Neuronal stem cell (in vitro differentiated cells): ENCODE results near the gene LYVE1.

Experiments
- DNase-seq: peaks from one replicate; pipeline ENCODE4 v3.0.0-alpha.2; 2013; ENCODE audit warnings: low spot score
- H2AFZ ChIP-seq: one replicate; pipeline ENCODE4 v1.6.1; 2013; ENCODE audit warnings: mild to moderate bottlenecking, low read length, inconsistent platforms
- H2AK5ac ChIP-seq: 2 replicates; pipeline ENCODE4 v1.6.1; 2013; ENCODE audit warnings: low read depth, mild to moderate bottlenecking, inconsistent platforms, low read length, moderate library complexity, mixed read lengths
- H2BK120ac ChIP-seq: 2 replicates; pipeline ENCODE4 v1.6.1; 2013; ENCODE audit warnings: low read depth, mild to moderate bottlenecking, inconsistent platforms, low read length, moderate library complexity, mixed read lengths
- H2BK12ac ChIP-seq: one replicate; pipeline ENCODE4 v1.6.1; 2013; ENCODE audit warnings: low read length, inconsistent platforms
- H2BK15ac ChIP-seq: 2 replicates; pipeline ENCODE4 v1.6.1; 2013; ENCODE audit warnings: mild to moderate bottlenecking, low read length, inconsistent platforms, mixed read lengths
- H2BK5ac ChIP-seq: one replicate; pipeline ENCODE4 v1.6.1; 2013; ENCODE audit warnings: inconsistent platforms, mild to moderate bottlenecking, low read length, moderate library complexity
- H3K14ac ChIP-seq: one replicate; pipeline ENCODE4 v1.6.1; 2013; ENCODE audit warnings: low read length, inconsistent platforms
- H3K18ac ChIP-seq: 2 replicates; pipeline ENCODE4 v1.6.1; 2013; ENCODE audit warnings: low read length, inconsistent platforms
- H3K23ac ChIP-seq: 2 replicates; pipeline ENCODE4 v1.6.1; 2013; ENCODE audit warnings: low read depth, mild to moderate bottlenecking, mixed read lengths, low read length, inconsistent platforms; ENCODE audit not compliant: poor library complexity
- H3K27ac ChIP-seq: replicated peaks from 3 replicates; pipeline ENCODE4 v1.5.1; 2013; ENCODE audit warnings: low read length, inconsistent platforms
- H3K27me3 ChIP-seq, 3 experiments: 2 replicates each; pipeline ENCODE4 v1.6.1; 2013; ENCODE audit warnings: low read length in 3 of 3, mild to moderate bottlenecking in 2 of 3, inconsistent platforms in 1 of 3, low read depth in 1 of 3, mixed read lengths in 1 of 3, moderate library complexity in 1 of 3; ENCODE audit not compliant: control insufficient read depth in 3 of 3, insufficient read depth in 3 of 3
- H3K36me3 ChIP-seq, 2 donors: replicated peaks in 1 of 2; 2 replicates each; pipeline ENCODE4 v1.6.1; 2013; ENCODE audit warnings: low read length in 2 of 2; ENCODE audit not compliant: control insufficient read depth in 2 of 2, insufficient read depth in 2 of 2
- H3K4ac ChIP-seq: 2 replicates; pipeline ENCODE4 v1.6.1; 2013; ENCODE audit warnings: inconsistent platforms, mild to moderate bottlenecking, low read length, moderate library complexity
- H3K4me1 ChIP-seq, 2 donors: 1 replicate in 1 of 2; 2 replicates in 1 of 2; pipeline ENCODE4 v1.6.1; 2013; ENCODE audit warnings: low read length in 2 of 2, low read depth in 1 of 2; ENCODE audit not compliant: control insufficient read depth in 2 of 2, insufficient read depth in 1 of 2
- H3K4me2 ChIP-seq: one replicate; pipeline ENCODE4 v1.6.1; 2013; ENCODE audit warnings: mild to moderate bottlenecking, low read length, inconsistent platforms; ENCODE audit not compliant: insufficient read depth, poor library complexity, severe bottlenecking
- H3K4me3 ChIP-seq, 2 donors: 2 replicates each; pipeline ENCODE4 v1.5.1; 2013; ENCODE audit warnings: low read length in 2 of 2, mild to moderate bottlenecking in 2 of 2, inconsistent platforms in 1 of 2, moderate library complexity in 1 of 2
- H3K79me1 ChIP-seq: one replicate; pipeline ENCODE4 v1.6.1; 2013; ENCODE audit warnings: low read depth, mild to moderate bottlenecking, inconsistent platforms, low read length, moderate library complexity
- H3K9ac ChIP-seq: one replicate; pipeline ENCODE4 v1.6.1; 2013; ENCODE audit warnings: mild to moderate bottlenecking, low read depth, low read length, inconsistent platforms; ENCODE audit not compliant: poor library complexity
- H3K9me3 ChIP-seq, 2 donors: replicated peaks in 1 of 2; 2 replicates each; pipeline versions ENCODE3 to v1.6.1; 2013; ENCODE audit warnings: low read length in 2 of 2, mild to moderate bottlenecking in 2 of 2, inconsistent platforms in 1 of 2, low read depth in 1 of 2, mixed read lengths in 1 of 2, moderate library complexity in 1 of 2; ENCODE audit not compliant: control insufficient read depth in 2 of 2, insufficient read depth in 1 of 2
- H4K8ac ChIP-seq: one replicate; pipeline ENCODE4 v1.6.1; 2013; ENCODE audit warnings: low read depth, mild to moderate bottlenecking, inconsistent platforms, low read length, moderate library complexity
- H4K91ac ChIP-seq: one replicate; pipeline ENCODE4 v1.6.1; 2013; ENCODE audit warnings: low read length, low read depth, mild to moderate bottlenecking, inconsistent platforms; ENCODE audit not compliant: poor library complexity
- WGBS, 2 donors: extraction: QIAGEN DNeasy Blood & Tissue Kit; methylation state at CpG; one replicate each; pipeline ENCODE4 v1.1.7; 2013; ENCODE audit warnings: missing lambda C conversion rate in 2 of 2, mixed read lengths in 1 of 2; ENCODE audit not compliant: insufficient read length in 2 of 2, insufficient replicate concordance in 1 of 2; ENCODE audit errors: extremely low coverage in 2 of 2; 5-methylcytosine and 5-hydroxymethylcytosine counted together

Gene LYVE1

GRCh38 chr11:10566257-10566957, 2.1 kb downstream of the LYVE1 start:
- WGBS, 2 donors: no CpG with 5 or more reads among the region's 6 CpGs
- no peak for DNase-seq

GRCh38 chr11:10565493-10565892, 3.0 kb downstream of the LYVE1 start:
- no peak overlapping the region for H2AFZ ChIP-seq
- peaks cover 0 to 8% (median 0%) of the 10 kb centered on the region in 3 experiments for H3K27me3 ChIP-seq
- H3K9ac ChIP-seq: no peak overlapping the region
- H3K14ac ChIP-seq: no peak overlapping the region
- no peak overlapping the region for H3K4ac ChIP-seq
- no peak overlapping the region for H2AK5ac ChIP-seq
- no peak overlapping the region for H4K91ac ChIP-seq
- H3K23ac ChIP-seq: no peak overlapping the region
- no peak overlapping the region for H4K8ac ChIP-seq
- H3K4me2 ChIP-seq: no peak overlapping the region
- H3K4me3 ChIP-seq: no peak overlapping the region
- H2BK15ac ChIP-seq: no peak overlapping the region
- no peaks in the 10 kb centered on the region for H3K79me1 ChIP-seq
- H3K9me3 ChIP-seq: no peaks in the 10 kb centered on the region
- no CpG with 5 or more reads among the region's 4 CpGs for WGBS, 2 donors
- H3K18ac ChIP-seq: no peak overlapping the region
- no peak overlapping the region for H2BK12ac ChIP-seq
- H3K27ac ChIP-seq: no peak overlapping the region
- H3K4me1 ChIP-seq: peaks cover 2% of the 10 kb centered on the region in 2 donors
- H3K36me3 ChIP-seq: no peaks in the 10 kb centered on the region
- H2BK5ac ChIP-seq: no peak overlapping the region
- DNase-seq: no peak
- no peak overlapping the region for H2BK120ac ChIP-seq

More at GRCh38 chr11:10566257-10566957, 2.1 kb downstream of the LYVE1 start:
- Histone ChIP-seq H3K27me3 (peaks cover 0 to 5% (median 0%) of the 10 kb centered on the region in 3 experiments), H3K4me1 (peaks cover 2% of the 10 kb centered on the region in 2 donors), H3K23ac (no peak overlapping the region), H2AK5ac (no peak overlapping the region), H4K91ac (no peak overlapping the region), H3K4me2 (no peak overlapping the region), H3K9me3 (no peaks in the 10 kb centered on the region), H3K79me1 (no peaks in the 10 kb centered on the region), H2BK5ac (no peak overlapping the region), H3K4me3 (no peak overlapping the region), H2BK12ac (no peak overlapping the region), H3K27ac (no peak overlapping the region), H2BK15ac (no peak overlapping the region), H2BK120ac (no peak overlapping the region), H2AFZ (no peak overlapping the region), H4K8ac (no peak overlapping the region), H3K36me3 (no peaks in the 10 kb centered on the region), H3K18ac (no peak overlapping the region), H3K4ac (no peak overlapping the region), H3K14ac (no peak overlapping the region), H3K9ac (no peak overlapping the region)

DNA sequence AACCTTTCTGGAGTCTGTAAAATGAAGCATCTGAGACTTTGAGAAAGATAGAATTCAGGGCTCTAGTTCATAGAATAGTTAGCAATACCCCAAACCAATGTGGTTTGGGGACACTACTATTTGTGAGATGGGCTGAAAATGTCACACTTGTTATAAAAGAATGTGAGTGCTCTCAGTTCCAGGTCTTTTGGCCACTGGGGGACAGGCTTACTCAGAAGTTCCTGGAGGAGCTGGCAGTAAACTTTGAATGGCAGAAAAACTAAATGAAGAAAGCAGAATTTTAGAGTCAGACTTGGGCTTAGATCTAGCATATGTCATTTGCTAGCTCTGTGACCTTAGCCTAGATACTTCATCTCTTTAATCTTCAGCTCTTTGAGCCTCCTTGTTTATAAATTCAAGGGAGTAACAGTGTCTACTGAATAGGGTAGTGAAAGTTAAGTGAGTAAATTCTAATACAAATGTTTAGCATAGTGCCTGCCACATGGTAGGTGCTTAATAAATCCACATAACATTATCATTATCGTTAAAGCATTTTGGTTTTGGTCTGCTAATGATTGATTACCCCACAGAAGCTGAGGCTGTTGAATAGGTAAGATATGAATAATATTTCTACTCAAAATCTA, 3.7 kb downstream of the LYVE1 start:
- Histone ChIP-seq H2BK120ac (no peak overlapping the region), H3K4me1 (peaks cover 2% of the 10 kb centered on the region in 2 donors), H3K4me3 (no peak overlapping the region), H3K9ac (no peak overlapping the region), H4K91ac (no peak overlapping the region), H3K4ac (no peak overlapping the region), H2BK5ac (no peak overlapping the region), H3K23ac (no peak overlapping the region), H3K36me3 (no peaks in the 10 kb centered on the region), H2AFZ (no peak overlapping the region), H3K14ac (no peak overlapping the region), H3K27ac (no peak overlapping the region), H2BK12ac (no peak overlapping the region), H4K8ac (no peak overlapping the region), H3K79me1 (no peaks in the 10 kb centered on the region), H2AK5ac (no peak overlapping the region), H3K9me3 (no peaks in the 10 kb centered on the region), H2BK15ac (no peak overlapping the region), H3K4me2 (no peak overlapping the region), H3K18ac (no peak overlapping the region), H3K27me3 (peaks cover 0 to 12% (median 0%) of the 10 kb centered on the region in 3 experiments)
- WGBS, 2 donors: no CpG with 5 or more reads among the region's 1 CpG
- no peak for DNase-seq

GRCh38 chr11:10564030-10564429, 4.4 kb downstream of the LYVE1 start:
- no peaks in the 10 kb centered on the region for H3K36me3 ChIP-seq
- H3K27ac ChIP-seq: no peak overlapping the region
- no peak overlapping the region for H3K9ac ChIP-seq
- no peak overlapping the region for H2BK5ac ChIP-seq
- H4K91ac ChIP-seq: no peak overlapping the region
- no peak for DNase-seq
- H3K4me3 ChIP-seq: no peak overlapping the region
- peaks cover 0 to 16% (median 0%) of the 10 kb centered on the region in 3 experiments for H3K27me3 ChIP-seq
- H2AK5ac ChIP-seq: no peak overlapping the region
- no peaks in the 10 kb centered on the region for H3K4me1 ChIP-seq
- H3K4ac ChIP-seq: no peak overlapping the region
- no peak overlapping the region for H2BK12ac ChIP-seq
- no peak overlapping the region for H2BK15ac ChIP-seq
- no peak overlapping the region for H4K8ac ChIP-seq
- no peak overlapping the region for H2AFZ ChIP-seq
- no peak overlapping the region for H3K23ac ChIP-seq
- no peaks in the 10 kb centered on the region for H3K9me3 ChIP-seq
- H2BK120ac ChIP-seq: no peak overlapping the region
- no peak overlapping the region for H3K18ac ChIP-seq
- H3K79me1 ChIP-seq: no peaks in the 10 kb centered on the region
- no peak overlapping the region for H3K4me2 ChIP-seq
- no CpG with 5 or more reads among the region's 3 CpGs for WGBS, 2 donors
- H3K14ac ChIP-seq: no peak overlapping the region
